ENCODE data around the gene GRIP2. TPM values are rescaled to one million over a fixed set of nuclear protein-coding genes. Genes with fewer than 3 reads are reported as not detected.
A peak's percentile ranks its signal among the peaks of the same experiment; 100 is the strongest.

GRIP2 gene
- total and polyA plus RNA-seq, 9 of the 15 experiments (the other 6 are each of a cell fraction or from before 2014, with no cell fraction given) = 0.01 TPM; not detected in 7

DNA sequence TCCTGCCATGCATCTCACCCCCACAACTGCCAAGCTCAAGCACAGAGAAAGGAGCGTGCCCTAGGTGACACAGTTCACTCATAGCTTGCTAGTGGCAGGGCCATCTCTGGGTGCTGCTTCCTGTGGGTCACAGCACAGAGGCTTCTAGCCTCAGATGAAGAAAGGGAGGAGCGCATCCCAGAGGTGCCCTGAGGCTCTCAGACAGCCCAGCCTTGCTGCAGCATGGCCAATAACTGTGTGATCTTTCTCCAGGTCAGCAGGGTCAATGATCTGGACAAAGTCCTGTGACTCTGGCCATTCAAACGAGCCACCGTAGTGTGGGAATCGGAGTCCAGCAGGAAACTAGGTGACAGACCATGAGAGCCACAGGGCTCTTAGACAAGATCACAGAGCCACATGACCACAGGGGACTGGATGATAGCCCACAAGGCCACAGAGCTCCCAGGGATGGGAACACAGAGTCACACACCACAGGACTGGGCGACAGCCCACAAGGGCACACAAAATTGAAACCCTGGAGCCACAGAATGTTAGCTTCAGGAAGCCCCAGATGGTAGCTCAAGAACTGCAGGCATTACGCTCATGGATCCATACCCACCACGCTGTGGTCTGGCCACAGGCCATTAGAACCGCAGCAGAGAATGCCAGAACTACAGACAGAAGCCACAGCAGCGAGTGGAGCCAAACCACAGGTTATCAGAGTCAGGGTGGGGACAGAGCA, 25.9 kb upstream of the GRIP2 start:
- CTCF ChIA-PET (ENCODE audit: low intra/inter-chr PET ratio) = no interaction called here
- peak; percentile 25 for ATAC-seq
- 0% methylated on average over 10 of the region's 10 CpGs for WGBS (ENCODE audit: insufficient coverage, low coverage, missing lambda C conversion rate)
- POLR2A ChIA-PET = interaction anchor here (0.7 to 2.0 kb wide), 2 partner anchors 10 to 82 kb away, joined by 3 to 6 read pairs; no protein-coding TSS in a partner anchor
- Histone ChIP-seq H3K9ac (ENCODE audit: insufficient read depth in 1 of 2, low read depth in 2 of 2, low read length in 2 of 2) (no peak overlapping the region), H3K4me2 (ENCODE audit: insufficient read depth, low read length) (no peak overlapping the region), H3K27me3 (ENCODE audit: control insufficient read depth in 2 of 2, insufficient read depth in 2 of 2, low read length in 2 of 2) (peaks cover 39 to 78% of the 10 kb centered on the region in 2 experiments), H3K9me1 (ENCODE audit: control insufficient read depth, insufficient read depth, low read length) (no peaks in the 10 kb centered on the region), H3K4me1 (replicated peaks in 1 of 2; ENCODE audit: control insufficient read depth in 2 of 2, insufficient read depth in 2 of 2, low read length in 2 of 2) (peaks cover 0 to 3% of the 10 kb centered on the region in 2 experiments; a peak in 1 of 5 replicates), H3K9me3 (replicated peaks; ENCODE audit: control insufficient read depth, insufficient read depth, low read depth, low read length) (no peaks in the 10 kb centered on the region), H3K36me3 (ENCODE audit: control insufficient read depth, insufficient read depth, low read length) (no peaks in the 10 kb centered on the region), H2AFZ (ENCODE audit: low read depth, low read length) (no peak overlapping the region), H3K4me3 (no peak overlapping the region), H3K79me2 (ENCODE audit: control insufficient read depth, insufficient read depth, low read length) (no peaks in the 10 kb centered on the region), H3K27ac (ENCODE audit: extremely low read depth, low read depth, low read length) (no peak overlapping the region), H4K20me1 (replicated peaks; ENCODE audit: control insufficient read depth, insufficient read depth, low read length) (peaks cover 13% of the 10 kb centered on the region; the same call in 1 of the 2 replicates)
- no peak for FAIRE-seq
- no peak for TF ChIP-seq PHB2 (IDR thresholded peaks at IDR 0.05; ENCODE audit: low read depth)
- TF ChIP-seq, protein P1, sequence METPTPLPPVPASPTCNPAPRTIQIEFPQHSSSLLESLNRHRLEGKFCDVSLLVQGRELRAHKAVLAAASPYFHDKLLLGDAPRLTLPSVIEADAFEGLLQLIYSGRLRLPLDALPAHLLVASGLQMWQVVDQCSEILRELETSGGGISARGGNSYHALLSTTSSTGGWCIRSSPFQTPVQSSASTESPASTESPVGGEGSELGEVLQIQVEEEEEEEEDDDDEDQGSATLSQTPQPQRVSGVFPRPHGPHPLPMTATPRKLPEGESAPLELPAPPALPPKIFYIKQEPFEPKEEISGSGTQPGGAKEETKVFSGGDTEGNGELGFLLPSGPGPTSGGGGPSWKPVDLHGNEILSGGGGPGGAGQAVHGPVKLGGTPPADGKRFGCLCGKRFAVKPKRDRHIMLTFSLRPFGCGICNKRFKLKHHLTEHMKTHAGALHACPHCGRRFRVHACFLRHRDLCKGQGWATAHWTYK (CRISPR knock-in tag; IDR thresholded peaks at IDR 0.05) = peak; percentile 88
- peak; percentile 56; the same call in 1 of the 2 replicates for TF ChIP-seq ZBTB1 (CRISPR knock-in tag; IDR thresholded peaks at IDR 0.05; ENCODE audit: borderline replicate concordance, low read depth)
- TF ChIP-seq TEAD4 (IDR thresholded peaks at IDR 0.05; ENCODE audit: low read length) = peak; percentile 23; the same call in 1 of the 2 replicates
- no peak for TF ChIP-seq TEAD4 (CRISPR knock-in tag; IDR thresholded peaks at IDR 0.05; ENCODE audit: borderline replicate concordance)
- 0 out of 2 replicates have a peak, but pooled peaks have one; percentile 7 for TF ChIP-seq NFIC (IDR thresholded peaks at IDR 0.05)
- no TSS peak for BruUV-seq (replicated peaks)
- no peak for DNase-seq (ENCODE audit: extremely low read depth in 1 of 4, low spot score in 3 of 4)
- in situ Hi-C loops (cut with MboI) (no loop called here), intact Hi-C loops (cut with micrococcal nuclease) (no loop called here)

Measured in K562 (cell line).